Measurements from ENCODE around the gene ZC3H12C.

ZC3H12C gene

GRCh38 chr11:110100476-110101240 is 7.5 kb downstream of the ZC3H12C start:
- no peak for DNase-seq

GRCh38 chr11:110106713-110107274 is 13.6 kb downstream of the ZC3H12C start:
- DNase-seq: no peak

GRCh38 chr11:110110854-110111253 is 17.7 kb downstream of the ZC3H12C start:
- DNase-seq: no peak

GRCh38 chr11:110112457-110112856 is 19.3 kb downstream of the ZC3H12C start:
- DNase-seq: no peak

- no peak for DNase-seq
Observed at GRCh38 chr11:110113505-110113904, 20.3 kb downstream of the ZC3H12C start.

GRCh38 chr11:110113973-110114372 is 20.8 kb downstream of the ZC3H12C start:
- DNase-seq: no peak

- DNase-seq: no peak
Observed at GRCh38 chr11:110119317-110119716, 26.1 kb downstream of the ZC3H12C start.

GRCh38 chr11:110121204-110121603 is 28.0 kb downstream of the ZC3H12C start:
- no peak for DNase-seq

- no peak for DNase-seq
Observed at GRCh38 chr11:110123003-110123402, 29.8 kb downstream of the ZC3H12C start.

GRCh38 chr11:110124605-110125004 is 31.4 kb downstream of the ZC3H12C start:
- no peak for DNase-seq

- no peak for DNase-seq
Observed at GRCh38 chr11:110125632-110126031, 32.4 kb downstream of the ZC3H12C start.

GRCh38 chr11:110126936-110127335 is 33.7 kb downstream of the ZC3H12C start:
- no peak for DNase-seq

- peak; percentile 26 for DNase-seq
Observed at GRCh38 chr11:110128161-110128560, 35.0 kb downstream of the ZC3H12C start.

- peak; percentile 98 for DNase-seq
Observed at GRCh38 chr11:110130642-110131238, 37.5 kb downstream of the ZC3H12C start.

- peak; percentile 22 for DNase-seq
Observed at GRCh38 chr11:110131386-110132123, 38.4 kb downstream of the ZC3H12C start.

- no peak for DNase-seq
Observed at GRCh38 chr11:110133160-110133559, 40.0 kb downstream of the ZC3H12C start.

- peak; percentile 87 for DNase-seq
Observed at GRCh38 chr11:110134110-110134509, 40.9 kb downstream of the ZC3H12C start.

GRCh38 chr11:110141812-110142211 is 48.6 kb downstream of the ZC3H12C start:
- DNase-seq: no peak

- DNase-seq: no peak
Observed at GRCh38 chr11:110147962-110148709, 54.9 kb downstream of the ZC3H12C start.

GRCh38 chr11:110148775-110149744 is 55.9 kb downstream of the ZC3H12C start:
- no peak for DNase-seq

- DNase-seq: no peak
Observed at GRCh38 chr11:110152199-110152598, 59.0 kb downstream of the ZC3H12C start.

GRCh38 chr11:110153474-110153873 is 60.3 kb downstream of the ZC3H12C start:
- no peak for DNase-seq
